K562 (cell line): ENCODE data around the gene STK4.

Experiments used
- ARNT ChIP-seq, 2 experiments: fragments of 450-650 bp; IDR thresholded peaks; 2 replicates each; pipeline ENCODE4 v1.6.1; 2016; ENCODE audit warnings: mild to moderate bottlenecking in 1 of 2
- FUS ChIP-seq: fragments of 200-400 bp; formaldehyde crosslinking; optimal IDR thresholded peaks from 2 replicates; pipeline ENCODE3; 2017; ENCODE audit warnings: low read depth, low read length
- GABPA ChIP-seq: fragments of 200-800 bp; sonication (Bioruptor generic); conservative IDR thresholded peaks from 2 replicates; pipeline ENCODE4 v1.6.1; 2016; ENCODE audit warnings: low read depth, missing genetic modification characterization, missing compliant biosample characterization
- POLR2A ChIP-seq: fragments of 450-650 bp; conservative IDR thresholded peaks from 2 replicates; pipeline ENCODE4 v1.6.1; 2016
- RFX5 ChIP-seq: IDR thresholded peaks from 2 replicates; pipeline ENCODE4 v1.6.1; 2011; ENCODE audit warnings: low read depth, mild to moderate bottlenecking, improper control_type of control experiment, low read length
- SP2 ChIP-seq: IDR thresholded peaks from 2 replicates; pipeline ENCODE4 v1.6.1; 2011; ENCODE audit warnings: mild to moderate bottlenecking, low read depth, low read length, moderate library complexity; ENCODE audit not compliant: poor library complexity, severe bottlenecking; ENCODE audit errors: extremely low read depth
- TBL1XR1 ChIP-seq, 2 experiments: IDR thresholded peaks; 2 replicates each; pipeline ENCODE4 v1.6.1; 2012; ENCODE audit warnings: improper control_type of control experiment in 2 of 2, low read length in 2 of 2, mild to moderate bottlenecking in 1 of 2
- TF ChIP-seq, protein P1 (sequence below): sonication (generic); formaldehyde crosslinking; IDR thresholded peaks from 2 replicates; pipeline ENCODE4 v1.8.1; 2023; ENCODE audit warnings: missing genetic modification reagents, mild to moderate bottlenecking, borderline replicate concordance
- TF ChIP-seq, protein P2 (sequence below): fragments of 450-650 bp; formaldehyde crosslinking; IDR thresholded peaks from 2 replicates; pipeline ENCODE4 v1.4.0; 2022; ENCODE audit warnings: missing genetic modification characterization
- TF ChIP-seq, protein P3 (sequence below), 3 experiments: IDR thresholded peaks in 2 of 3; conservative IDR thresholded peaks in 1 of 3; 2 replicates each; pipeline ENCODE4 v1.5.1; 2011 to 2012; ENCODE audit warnings: low read length in 3 of 3, mild to moderate bottlenecking in 3 of 3, control low read depth in 2 of 3, improper control_type of control experiment in 1 of 3, inconsistent platforms in 1 of 3, low read depth in 1 of 3, mixed read lengths in 1 of 3, moderate library complexity in 1 of 3; ENCODE audit not compliant: insufficient read depth in 2 of 3
- TF ChIP-seq, protein P4 (sequence below): fragments of 450-650 bp; formaldehyde crosslinking; IDR thresholded peaks from 2 replicates; pipeline ENCODE4 v1.4.0; 2020; ENCODE audit warnings: mild to moderate bottlenecking, moderate library complexity

DNA sequence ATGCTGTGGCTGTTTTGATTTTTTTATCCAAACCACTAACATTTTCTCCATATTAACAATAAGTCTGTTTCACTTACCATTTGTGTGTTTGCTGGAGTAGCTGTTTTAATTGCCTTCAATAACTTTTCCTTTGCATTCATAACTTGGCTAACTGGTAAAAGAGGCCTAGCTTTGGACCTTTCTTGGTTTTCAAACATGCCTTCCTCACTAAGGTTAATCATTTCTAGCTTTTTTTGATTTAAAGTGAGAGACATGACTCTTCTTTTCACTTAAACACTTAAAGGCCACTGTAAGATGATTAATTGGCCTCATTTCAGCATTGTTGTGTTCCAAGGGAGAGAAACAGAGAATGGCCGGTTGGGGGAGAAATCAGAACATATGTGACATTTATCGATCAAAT is 155.1 kb downstream of the STK4 start:
- no peak for TF ChIP-seq SP2
- TF ChIP-seq, protein P1, sequence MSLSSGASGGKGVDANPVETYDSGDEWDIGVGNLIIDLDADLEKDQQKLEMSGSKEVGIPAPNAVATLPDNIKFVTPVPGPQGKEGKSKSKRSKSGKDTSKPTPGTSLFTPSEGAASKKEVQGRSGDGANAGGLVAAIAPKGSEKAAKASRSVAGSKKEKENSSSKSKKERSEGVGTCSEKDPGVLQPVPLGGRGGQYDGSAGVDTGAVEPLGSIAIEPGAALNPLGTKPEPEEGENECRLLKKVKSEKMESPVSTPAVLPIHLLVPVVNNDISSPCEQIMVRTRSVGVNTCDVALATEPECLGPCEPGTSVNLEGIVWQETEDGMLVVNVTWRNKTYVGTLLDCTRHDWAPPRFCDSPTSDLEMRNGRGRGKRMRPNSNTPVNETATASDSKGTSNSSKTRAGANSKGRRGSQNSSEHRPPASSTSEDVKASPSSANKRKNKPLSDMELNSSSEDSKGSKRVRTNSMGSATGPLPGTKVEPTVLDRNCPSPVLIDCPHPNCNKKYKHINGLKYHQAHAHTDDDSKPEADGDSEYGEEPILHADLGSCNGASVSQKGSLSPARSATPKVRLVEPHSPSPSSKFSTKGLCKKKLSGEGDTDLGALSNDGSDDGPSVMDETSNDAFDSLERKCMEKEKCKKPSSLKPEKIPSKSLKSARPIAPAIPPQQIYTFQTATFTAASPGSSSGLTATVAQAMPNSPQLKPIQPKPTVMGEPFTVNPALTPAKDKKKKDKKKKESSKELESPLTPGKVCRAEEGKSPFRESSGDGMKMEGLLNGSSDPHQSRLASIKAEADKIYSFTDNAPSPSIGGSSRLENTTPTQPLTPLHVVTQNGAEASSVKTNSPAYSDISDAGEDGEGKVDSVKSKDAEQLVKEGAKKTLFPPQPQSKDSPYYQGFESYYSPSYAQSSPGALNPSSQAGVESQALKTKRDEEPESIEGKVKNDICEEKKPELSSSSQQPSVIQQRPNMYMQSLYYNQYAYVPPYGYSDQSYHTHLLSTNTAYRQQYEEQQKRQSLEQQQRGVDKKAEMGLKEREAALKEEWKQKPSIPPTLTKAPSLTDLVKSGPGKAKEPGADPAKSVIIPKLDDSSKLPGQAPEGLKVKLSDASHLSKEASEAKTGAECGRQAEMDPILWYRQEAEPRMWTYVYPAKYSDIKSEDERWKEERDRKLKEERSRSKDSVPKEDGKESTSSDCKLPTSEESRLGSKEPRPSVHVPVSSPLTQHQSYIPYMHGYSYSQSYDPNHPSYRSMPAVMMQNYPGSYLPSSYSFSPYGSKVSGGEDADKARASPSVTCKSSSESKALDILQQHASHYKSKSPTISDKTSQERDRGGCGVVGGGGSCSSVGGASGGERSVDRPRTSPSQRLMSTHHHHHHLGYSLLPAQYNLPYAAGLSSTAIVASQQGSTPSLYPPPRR (CRISPR knock-in tag), result no peak
- TF ChIP-seq ARNT (IDR thresholded peaks at IDR 0.05), result no peak
- no peak for TF ChIP-seq FUS
- TF ChIP-seq, protein P2, sequence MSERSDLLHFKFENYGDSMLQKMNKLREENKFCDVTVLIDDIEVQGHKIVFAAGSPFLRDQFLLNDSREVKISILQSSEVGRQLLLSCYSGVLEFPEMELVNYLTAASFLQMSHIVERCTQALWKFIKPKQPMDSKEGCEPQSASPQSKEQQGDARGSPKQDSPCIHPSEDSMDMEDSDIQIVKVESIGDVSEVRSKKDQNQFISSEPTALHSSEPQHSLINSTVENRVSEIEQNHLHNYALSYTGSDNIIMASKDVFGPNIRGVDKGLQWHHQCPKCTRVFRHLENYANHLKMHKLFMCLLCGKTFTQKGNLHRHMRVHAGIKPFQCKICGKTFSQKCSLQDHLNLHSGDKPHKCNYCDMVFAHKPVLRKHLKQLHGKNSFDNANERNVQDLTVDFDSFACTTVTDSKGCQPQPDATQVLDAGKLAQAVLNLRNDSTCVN (CRISPR knock-in tag), result no peak
- TF ChIP-seq GABPA (tag), result no peak
- TF ChIP-seq, protein P3, sequence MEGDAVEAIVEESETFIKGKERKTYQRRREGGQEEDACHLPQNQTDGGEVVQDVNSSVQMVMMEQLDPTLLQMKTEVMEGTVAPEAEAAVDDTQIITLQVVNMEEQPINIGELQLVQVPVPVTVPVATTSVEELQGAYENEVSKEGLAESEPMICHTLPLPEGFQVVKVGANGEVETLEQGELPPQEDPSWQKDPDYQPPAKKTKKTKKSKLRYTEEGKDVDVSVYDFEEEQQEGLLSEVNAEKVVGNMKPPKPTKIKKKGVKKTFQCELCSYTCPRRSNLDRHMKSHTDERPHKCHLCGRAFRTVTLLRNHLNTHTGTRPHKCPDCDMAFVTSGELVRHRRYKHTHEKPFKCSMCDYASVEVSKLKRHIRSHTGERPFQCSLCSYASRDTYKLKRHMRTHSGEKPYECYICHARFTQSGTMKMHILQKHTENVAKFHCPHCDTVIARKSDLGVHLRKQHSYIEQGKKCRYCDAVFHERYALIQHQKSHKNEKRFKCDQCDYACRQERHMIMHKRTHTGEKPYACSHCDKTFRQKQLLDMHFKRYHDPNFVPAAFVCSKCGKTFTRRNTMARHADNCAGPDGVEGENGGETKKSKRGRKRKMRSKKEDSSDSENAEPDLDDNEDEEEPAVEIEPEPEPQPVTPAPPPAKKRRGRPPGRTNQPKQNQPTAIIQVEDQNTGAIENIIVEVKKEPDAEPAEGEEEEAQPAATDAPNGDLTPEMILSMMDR (IDR thresholded peaks at IDR 0.05 in 2 of 3, conservative IDR thresholded peaks at IDR 0.05 in 1 of 3; ENCODE audit: insufficient read depth in 2 of 3, low read depth in 1 of 3, low read length in 3 of 3), result no peak
- TF ChIP-seq TBL1XR1 (IDR thresholded peaks at IDR 0.05; ENCODE audit: low read length in 2 of 2), result no peak
- TF ChIP-seq RFX5, result no peak
- no peak for TF ChIP-seq POLR2A
- TF ChIP-seq, protein P4, sequence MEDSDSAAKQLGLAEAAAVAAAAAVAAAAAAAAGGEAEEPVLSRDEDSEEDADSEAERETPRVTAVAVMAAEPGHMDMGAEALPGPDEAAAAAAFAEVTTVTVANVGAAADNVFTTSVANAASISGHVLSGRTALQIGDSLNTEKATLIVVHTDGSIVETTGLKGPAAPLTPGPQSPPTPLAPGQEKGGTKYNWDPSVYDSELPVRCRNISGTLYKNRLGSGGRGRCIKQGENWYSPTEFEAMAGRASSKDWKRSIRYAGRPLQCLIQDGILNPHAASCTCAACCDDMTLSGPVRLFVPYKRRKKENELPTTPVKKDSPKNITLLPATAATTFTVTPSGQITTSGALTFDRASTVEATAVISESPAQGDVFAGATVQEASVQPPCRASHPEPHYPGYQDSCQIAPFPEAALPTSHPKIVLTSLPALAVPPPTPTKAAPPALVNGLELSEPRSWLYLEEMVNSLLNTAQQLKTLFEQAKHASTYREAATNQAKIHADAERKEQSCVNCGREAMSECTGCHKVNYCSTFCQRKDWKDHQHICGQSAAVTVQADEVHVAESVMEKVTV (CRISPR knock-in tag), result no peak
